Sciatic nerve (tissue), 2 donors: Measurements from ENCODE around the gene ALG14. TPM values are rescaled to one million over a fixed set of nuclear protein-coding genes. Genes with fewer than 3 reads are reported as not detected.
"Not testable (repeated sequence)": the region's sequence is repeated elsewhere in the genome, so short reads cannot be mapped to it uniquely, and the experiment has no call there.

ENCODE experiments used
- ATAC-seq: fragments of 200-7000 bp; cut with Tn5 transposase; one replicate; pipeline ENCODE4 v1.9.1; 2020; ENCODE audit warnings: mild to moderate bottlenecking, moderate library complexity
- DNase-seq: peaks from one replicate; pipeline ENCODE4 v3.0.0-alpha.2; 2020; ENCODE audit warnings: low spot score
- intact Hi-C: fragments of 100-400 bp; cut with DNase I; formaldehyde crosslinking; loops from one replicate; pipeline ENCODE4 v1.14.2; 2022
- total RNA-seq: library from RNA; stranded (reverse); fragmentation: NEBNext Ultra II Directional; extraction: Animal tissue kit (Norgen Biotek cat#: 25700); gene quantifications from one replicate; pipeline ENCODE4 v1.2.1, GENCODE V29; 2021
- donor health status: DM: no; HTN: no; CAD: no.
- donor health status: DM: no; HTN: no; CAD: no.

The ALG14 gene
- total RNA-seq, 1 donor from 2014 or later, result 5.6 TPM

DNA sequence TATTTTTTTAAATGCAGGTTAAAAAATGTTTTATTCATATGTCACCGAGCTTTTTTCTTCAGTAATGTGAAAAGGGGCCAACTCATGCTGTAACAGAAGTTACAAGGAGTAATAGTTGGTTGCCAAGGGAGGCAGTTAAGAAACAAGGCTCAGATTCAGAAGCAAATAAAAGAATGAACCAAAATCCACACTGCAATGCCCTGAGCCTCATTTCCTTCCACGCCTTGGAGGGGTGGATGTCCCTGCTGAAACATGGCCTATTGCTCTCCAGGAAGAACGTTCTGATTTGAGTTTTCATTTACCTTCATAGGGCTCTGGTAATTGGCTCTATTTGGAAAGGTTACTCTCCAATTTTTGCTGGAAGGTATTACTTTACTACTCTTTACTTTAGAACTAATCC lies 24.4 kb downstream of the ALG14 start:
- DNase-seq, result no peak
- intact Hi-C loops, result no loop called here
- ATAC-seq, result peak; percentile 28

DNA sequence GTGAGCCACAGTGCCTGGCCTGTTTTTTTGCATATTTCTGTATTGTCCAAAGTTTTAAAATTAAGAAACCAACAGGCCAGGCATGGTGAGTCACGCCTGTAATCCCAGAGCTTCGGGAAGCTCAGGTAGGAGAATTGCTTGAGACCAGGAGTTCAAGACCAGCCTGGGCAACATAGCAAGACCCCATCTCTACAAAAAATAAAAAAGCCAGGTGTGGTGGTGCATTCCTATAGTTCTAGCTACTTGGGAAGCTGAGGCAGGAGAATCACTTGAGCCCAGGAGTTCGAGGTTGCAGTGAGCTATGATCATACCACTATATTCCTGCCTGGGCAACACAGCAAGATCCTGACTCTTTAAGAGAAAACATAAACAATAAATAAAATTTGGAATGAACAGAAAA lies 25.1 kb downstream of the ALG14 start:
- intact Hi-C loops, ATAC-seq, DNase-seq: not testable (repeated sequence)

DNA sequence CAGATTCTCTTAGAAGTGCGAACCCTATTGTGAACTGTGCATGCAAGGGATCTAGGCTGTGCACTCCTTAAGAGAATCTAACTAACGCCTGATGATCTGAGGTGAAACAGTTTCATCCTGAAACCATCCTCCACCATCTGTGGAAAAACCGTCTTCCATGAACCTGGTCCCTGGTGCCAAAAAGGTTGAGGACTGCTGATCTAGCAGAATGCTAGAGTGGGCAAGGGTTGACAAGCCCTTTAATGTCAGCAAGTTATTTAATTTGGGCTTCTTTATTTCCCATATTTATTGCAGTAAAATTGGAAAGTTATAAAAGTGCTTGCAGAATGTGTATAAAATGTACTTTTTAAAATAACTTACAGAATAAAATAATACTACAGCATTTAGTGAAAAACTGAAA lies 26.4 kb downstream of the ALG14 start:
- no peak for DNase-seq
- no peak for ATAC-seq
- intact Hi-C loops, result no loop called here

GRCh38 chr1:95043141-95043980 lies 29.4 kb downstream of the ALG14 start:
- intact Hi-C loops, result loop anchor here (2.0 kb wide), 1 partner anchor 189 kb away; no protein-coding TSS in a partner anchor
- ATAC-seq (peak; percentile 88), DNase-seq (peak; percentile 90)

GRCh38 chr1:95042286-95042685 lies 30.5 kb downstream of the ALG14 start:
- intact Hi-C loops, result loop anchor here (2.0 kb wide), 1 partner anchor 187 kb away; no protein-coding TSS in a partner anchor
- ATAC-seq (peak; percentile 82), DNase-seq (peak; percentile 67)

DNA sequence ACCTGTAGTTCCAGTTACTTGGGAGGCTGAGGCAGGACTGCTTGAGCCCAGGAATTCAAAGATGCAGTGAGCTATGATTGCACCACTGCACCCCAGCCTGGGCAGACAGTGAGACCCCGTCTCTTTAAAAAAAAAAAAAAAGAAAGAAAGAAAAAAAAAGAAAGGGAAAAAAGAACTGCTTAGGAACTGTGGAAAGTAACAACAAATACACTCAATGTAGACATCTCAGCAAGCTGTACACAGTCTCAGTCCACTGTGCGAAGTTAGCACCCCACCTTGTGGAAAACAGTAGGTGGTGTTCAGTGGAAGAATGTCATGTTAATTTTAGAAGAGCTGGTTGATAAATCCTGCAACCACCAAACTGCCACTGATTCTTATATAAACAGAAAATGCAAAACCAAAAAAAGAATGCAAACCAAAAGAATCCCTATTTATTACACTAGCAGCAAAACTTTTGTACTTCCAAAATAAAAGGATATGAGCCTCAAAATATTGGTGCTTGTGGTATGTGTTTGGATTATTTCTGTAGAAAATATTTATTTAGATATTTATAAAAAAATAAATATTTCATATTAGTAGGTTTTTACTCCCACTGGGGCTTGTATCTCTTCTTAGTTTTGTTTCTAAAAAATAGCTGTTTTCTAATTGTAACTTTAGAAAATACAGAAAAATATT lies 31.1 kb downstream of the ALG14 start:
- intact Hi-C loops, result loop anchor here (2.0 kb wide), 1 partner anchor 187 kb away; no protein-coding TSS in a partner anchor

GRCh38 chr1:95040032-95040525 lies 32.7 kb downstream of the ALG14 start:
- intact Hi-C loops, result no loop called here
- ATAC-seq (no peak), DNase-seq (no peak)

More for the DNA sequence above, 31.1 kb downstream of the ALG14 start:
- DNase-seq, result no peak
- ATAC-seq, result peak; percentile 91

DNA sequence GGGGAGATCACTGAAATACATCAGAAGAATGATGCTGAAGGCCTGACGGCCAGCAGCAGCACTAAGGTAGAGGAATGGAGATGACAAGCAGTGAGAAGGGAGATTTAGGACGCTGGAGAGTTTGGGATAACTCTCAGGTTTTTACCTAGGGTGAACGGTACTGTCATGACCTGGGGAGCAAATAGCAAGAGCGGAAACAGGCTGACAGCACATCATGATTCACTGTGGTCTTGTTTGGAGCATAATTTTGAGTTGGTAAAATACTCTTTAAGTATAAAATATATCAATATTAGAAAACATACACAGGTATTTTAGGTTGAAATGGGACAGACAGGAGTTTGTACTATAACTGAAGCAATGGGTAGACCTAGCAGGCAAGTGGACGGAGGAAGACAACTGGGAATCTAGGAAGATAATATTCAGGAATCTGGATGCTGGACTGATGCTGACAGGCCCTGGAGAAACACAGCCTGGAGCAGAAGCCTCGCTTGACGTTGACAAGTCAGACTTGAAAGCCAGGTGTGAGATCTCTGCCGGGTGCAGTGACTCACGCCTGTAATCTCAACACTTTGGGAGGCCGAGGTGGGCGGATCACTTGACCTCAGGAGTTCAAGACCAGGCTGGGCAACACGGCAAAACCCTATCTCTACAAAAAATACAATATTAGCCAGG lies 33.3 kb downstream of the ALG14 start:
- ATAC-seq, result no peak
- intact Hi-C loops, result no loop called here
- DNase-seq, result no peak

GRCh38 chr1:95035536-95035935 lies 37.2 kb downstream of the ALG14 start:
- intact Hi-C loops, result no loop called here
- DNase-seq, result no peak
- no peak for ATAC-seq

GRCh38 chr1:95034506-95034905 lies 38.2 kb downstream of the ALG14 start:
- ATAC-seq, result no peak
- DNase-seq, result no peak
- intact Hi-C loops, result no loop called here

- no peak for ATAC-seq
- intact Hi-C loops, result no loop called here
- no peak for DNase-seq
These were observed 38.9 kb downstream of the ALG14 start for GRCh38 chr1:95033843-95034242.

- DNase-seq (no peak), ATAC-seq (no peak)
- intact Hi-C loops, result no loop called here
These were observed 43.2 kb downstream of the ALG14 start for GRCh38 chr1:95029532-95029931.

GRCh38 chr1:95028954-95029353 lies 43.8 kb downstream of the ALG14 start:
- intact Hi-C loops, result no loop called here
- ATAC-seq (no peak), DNase-seq (no peak)

GRCh38 chr1:95027046-95027445 lies 45.7 kb downstream of the ALG14 start:
- intact Hi-C loops, result no loop called here

DNA sequence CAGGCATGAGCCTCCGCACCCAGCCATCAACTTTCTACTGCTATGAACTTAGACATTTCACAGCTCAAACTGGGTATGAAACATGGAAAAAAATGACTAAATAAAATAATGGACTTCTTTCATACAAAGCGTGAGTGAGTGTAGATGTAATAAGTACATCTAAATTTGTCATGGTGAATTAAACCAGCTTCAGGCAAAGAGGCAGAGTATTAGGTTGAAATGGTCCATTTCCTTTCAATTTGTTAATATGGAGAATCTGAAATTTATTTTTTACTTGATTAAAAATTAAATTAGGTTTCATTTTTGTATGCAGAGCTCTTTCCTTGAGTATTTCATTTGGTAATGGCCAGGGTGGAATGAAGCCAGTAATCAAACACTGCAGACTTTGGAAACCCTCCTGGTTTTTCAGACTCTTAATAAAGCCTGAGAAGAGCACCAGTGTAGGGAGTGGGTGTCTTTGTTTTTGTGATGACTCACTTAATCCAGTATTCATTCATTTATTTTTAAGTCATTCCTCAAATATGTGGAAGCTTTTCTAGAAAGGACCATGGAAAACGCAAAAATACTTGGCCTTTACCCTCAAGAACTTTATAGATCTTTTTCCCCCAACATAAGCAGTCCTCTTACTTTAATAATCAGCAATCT lies 49.2 kb downstream of the ALG14 start:
- intact Hi-C loops, result no loop called here
- DNase-seq (no peak), ATAC-seq (peak; percentile 83)

More at GRCh38 chr1:95027046-95027445, 45.7 kb downstream of the ALG14 start:
- ATAC-seq, result no peak
- DNase-seq, result no peak

DNA sequence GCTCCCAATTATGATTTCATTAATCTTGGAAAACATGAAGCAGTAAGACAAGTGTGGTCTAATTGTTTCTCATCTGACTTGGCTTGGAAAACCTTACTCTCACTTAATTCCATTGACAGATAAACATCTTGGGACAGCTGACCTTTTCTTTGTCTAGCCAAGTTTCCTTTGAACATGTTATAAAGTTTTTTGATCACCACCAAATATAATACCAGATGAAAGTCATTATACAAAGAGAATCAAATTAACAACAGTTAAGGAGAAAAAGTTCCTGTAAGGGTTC lies 50.2 kb downstream of the ALG14 start:
- peak; percentile 5 for ATAC-seq
- intact Hi-C loops, result no loop called here
- no peak for DNase-seq

DNA sequence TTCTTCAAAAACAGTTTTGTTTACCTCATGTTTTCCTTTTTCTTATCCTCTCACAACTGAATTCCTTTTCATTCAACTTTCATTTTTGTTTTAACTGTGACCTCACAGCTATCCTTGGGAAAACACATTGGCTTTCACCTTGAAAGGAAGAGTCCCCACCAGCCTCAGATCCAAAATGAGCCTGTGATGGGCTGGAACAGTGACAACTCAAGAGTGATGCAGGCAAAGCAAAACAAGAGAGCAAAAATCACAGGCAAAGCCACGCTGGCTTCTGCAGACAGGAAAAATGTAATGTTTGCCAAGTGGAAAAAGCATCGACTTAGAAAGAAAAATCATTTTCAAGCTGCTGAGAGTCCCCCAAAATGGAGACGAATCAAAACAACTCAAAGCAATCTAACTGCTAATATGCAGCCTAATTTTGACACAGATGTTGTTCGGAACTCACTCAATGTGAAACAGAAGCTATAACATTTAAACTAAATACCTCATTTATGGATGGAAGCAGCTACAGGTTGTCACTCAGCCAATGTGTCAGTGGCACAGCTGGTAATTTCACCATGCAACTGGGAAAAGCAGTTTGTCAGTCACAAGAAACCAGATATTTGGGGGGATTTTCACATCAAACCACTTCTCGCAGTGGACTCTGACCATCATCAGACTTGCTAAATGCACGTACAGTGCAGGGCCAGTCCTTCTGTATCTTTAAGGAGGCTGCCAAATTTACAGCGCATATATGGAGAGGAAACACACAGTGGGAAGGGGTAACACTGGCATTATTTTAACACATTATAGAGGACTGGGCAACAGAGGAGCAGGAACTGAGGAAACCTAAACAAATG lies 50.7 kb downstream of the ALG14 start:
- intact Hi-C loops, result no loop called here
- DNase-seq (no peak), ATAC-seq (peak; percentile 75)

DNA sequence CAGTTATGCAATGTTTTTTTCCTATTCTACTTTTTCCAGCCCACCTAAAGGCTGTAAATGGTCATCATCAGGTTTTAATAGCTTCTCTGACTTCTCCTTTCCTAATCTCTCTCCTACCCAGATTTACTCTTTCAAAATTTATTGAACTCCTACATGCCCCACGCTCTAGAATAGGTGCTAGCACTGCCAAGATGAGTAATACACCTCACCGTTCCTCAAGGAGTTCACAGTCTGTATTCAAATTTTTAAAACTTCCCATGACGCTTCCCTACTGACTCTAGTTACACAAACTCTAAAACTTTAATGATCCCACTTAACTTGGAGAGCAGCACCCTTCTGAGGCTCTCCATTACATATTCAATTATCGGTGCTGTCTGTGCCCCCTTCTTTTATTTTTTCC lies 51.6 kb downstream of the ALG14 start:
- intact Hi-C loops, result no loop called here
- DNase-seq (no peak), ATAC-seq (peak; percentile 49)
